ENCODE measurements around the gene MSX1.

The MSX1 gene

GRCh38 chr4:4869731-4870571 lies 10.5 kb downstream of the MSX1 start:
- no peak for DNase-seq (ENCODE audit: low spot score)

- DNase-seq (ENCODE audit: low spot score): no peak
These were observed 11.2 kb downstream of the MSX1 start for GRCh38 chr4:4870576-4871241.

- DNase-seq (ENCODE audit: low spot score): no peak
These were observed 11.7 kb downstream of the MSX1 start for GRCh38 chr4:4871242-4871572.

- no peak for DNase-seq (ENCODE audit: low spot score)
These were observed 12.3 kb downstream of the MSX1 start for GRCh38 chr4:4871573-4872313.

- DNase-seq (ENCODE audit: low spot score): no peak
These were observed 12.9 kb downstream of the MSX1 start for GRCh38 chr4:4872314-4872903.

GRCh38 chr4:4873203-4873602 lies 13.7 kb downstream of the MSX1 start:
- no peak for DNase-seq (ENCODE audit: low spot score)

- DNase-seq (ENCODE audit: low spot score): no peak
These were observed 14.8 kb downstream of the MSX1 start for GRCh38 chr4:4874254-4874653.

GRCh38 chr4:4875147-4875546 lies 15.7 kb downstream of the MSX1 start:
- no peak for DNase-seq (ENCODE audit: low spot score)

GRCh38 chr4:4875611-4876010 lies 16.1 kb downstream of the MSX1 start:
- no peak for DNase-seq (ENCODE audit: low spot score)

- no peak for DNase-seq (ENCODE audit: low spot score)
These were observed 17.6 kb downstream of the MSX1 start for GRCh38 chr4:4876945-4877661.

GRCh38 chr4:4880492-4880891 lies 21.0 kb downstream of the MSX1 start:
- DNase-seq (ENCODE audit: low spot score): no peak

GRCh38 chr4:4881432-4881831 lies 22.0 kb downstream of the MSX1 start:
- DNase-seq (ENCODE audit: low spot score): no peak

GRCh38 chr4:4884611-4885010 lies 25.1 kb downstream of the MSX1 start:
- DNase-seq (ENCODE audit: low spot score): no peak

- no peak for DNase-seq (ENCODE audit: low spot score)
These were observed 28.0 kb downstream of the MSX1 start for GRCh38 chr4:4887426-4887825.

- DNase-seq (ENCODE audit: low spot score): no peak
These were observed 29.2 kb downstream of the MSX1 start for GRCh38 chr4:4888695-4889094.

- no peak for DNase-seq (ENCODE audit: low spot score)
These were observed 30.3 kb downstream of the MSX1 start for GRCh38 chr4:4889781-4890180.

- peak; percentile 14 for DNase-seq (ENCODE audit: low spot score)
These were observed 31.2 kb downstream of the MSX1 start for GRCh38 chr4:4890574-4891255.

GRCh38 chr4:4893721-4894120 lies 34.3 kb downstream of the MSX1 start:
- DNase-seq (ENCODE audit: low spot score): no peak

- DNase-seq (ENCODE audit: low spot score): no peak
These were observed 39.9 kb downstream of the MSX1 start for GRCh38 chr4:4899202-4899925.

GRCh38 chr4:4901877-4902276 lies 42.4 kb downstream of the MSX1 start:
- DNase-seq (ENCODE audit: low spot score): no peak

GRCh38 chr4:4912155-4912554 lies 52.7 kb downstream of the MSX1 start:
- no peak for DNase-seq (ENCODE audit: low spot score)
